Left lung (tissue), 10 donors: Measurements from ENCODE around the gene KRT83. TPM values are rescaled to one million over a fixed set of nuclear protein-coding genes. Genes with fewer than 3 reads are reported as not detected.

Experiments
- ATAC-seq: fragments of 200-7000 bp; cut with Tn5 transposase; one replicate; pipeline ENCODE4 v1.9.1; 2020; ENCODE audit warnings: moderate library complexity
- DNase-seq, 4 donors: peaks; one replicate each; pipeline ENCODE4 v3.0.0-alpha.2; 2013 to 2020
- H3K27ac ChIP-seq, 2 donors: fragments of 200-600 bp; sonication (generic) in 1 of 2; one replicate each; pipeline versions ENCODE4 v1.5.0 to v1.8.0; 2020 to 2021
- H3K27me3 ChIP-seq, 2 donors: fragments of 200-600 bp; sonication (generic) in 1 of 2; one replicate each; pipeline versions ENCODE4 v1.5.0 to v1.8.0; 2020 to 2021
- H3K36me3 ChIP-seq, 2 donors: fragments of 200-600 bp; sonication (generic) in 1 of 2; one replicate each; pipeline versions ENCODE4 v1.5.0 to v1.8.0; 2020 to 2021
- H3K4me1 ChIP-seq, 2 donors: fragments of 200-600 bp; one replicate each; pipeline ENCODE4 v1.8.0; 2021
- H3K4me3 ChIP-seq, 2 donors: fragments of 200-600 bp; sonication (generic) in 1 of 2; one replicate each; pipeline versions ENCODE4 v1.5.0 to v1.8.0; 2020 to 2021; ENCODE audit warnings: mild to moderate bottlenecking in 1 of 2
- H3K9me3 ChIP-seq, 2 donors: fragments of 200-600 bp; sonication (generic) in 1 of 2; one replicate each; pipeline versions ENCODE4 v1.5.0 to v1.8.0; 2020 to 2021
- CTCF ChIP-seq, 2 donors: fragments of 200-600 bp; sonication (generic) in 1 of 2; IDR thresholded peaks; one replicate each; pipeline versions ENCODE4 v1.5.0 to v1.8.0; 2021; ENCODE audit warnings: antibody characterized with exemption in 2 of 2
- intact Hi-C, 2 donors: fragments of 100-400 bp; cut with DNase I; formaldehyde crosslinking; loops; one replicate each; pipeline versions ENCODE4 v1.11.2 to v1.14.2; 2022
- polyA plus RNA-seq, 6 donors: library from polyadenylated mRNA; unstranded; fragments of 120-200 nt; gene quantifications; one replicate each; pipeline ENCODE4 v1.2.1, GENCODE V29; 2013; ENCODE audit not compliant: insufficient read length in 6 of 6
- total RNA-seq, 2 donors: library from RNA; stranded (reverse); fragmentation: NEBNext Ultra II Directional; extraction: Animal tissue kit (Norgen Biotek cat#: 25700); gene quantifications; one replicate each; pipeline ENCODE4 v1.2.1, GENCODE V29; 2021
- donor health status: DM: no; HTN: yes; CAD: no.
- donor health status: DM: no; HTN: no; CAD: no.

The KRT83 gene
- total and polyA plus RNA-seq, 8 donors = not detected

GRCh38 chr12:52343550-52343949, 22.4 kb upstream of the KRT83 start:
- TF ChIP-seq CTCF (IDR thresholded peaks at IDR 0.05) = no peak
- Histone ChIP-seq H3K9me3 (peaks cover 0 to 3% of the 10 kb centered on the region in 2 donors), H3K4me3 (no peak overlapping the region), H3K27ac (no peak overlapping the region), H3K36me3 (no peaks in the 10 kb centered on the region), H3K27me3 (peaks cover 0 to 5% of the 10 kb centered on the region in 2 donors), H3K4me1 (peaks cover 0 to 6% of the 10 kb centered on the region in 2 donors)
- intact Hi-C loops = no loop called here
- DNase-seq (no peak), ATAC-seq (no peak)

- Histone ChIP-seq H3K9me3 (peaks cover 0 to 3% of the 10 kb centered on the region in 2 donors), H3K36me3 (no peaks in the 10 kb centered on the region), H3K27ac (no peak overlapping the region), H3K27me3 (peaks cover 0 to 5% of the 10 kb centered on the region in 2 donors), H3K4me1 (peaks cover 0 to 6% of the 10 kb centered on the region in 2 donors), H3K4me3 (no peak overlapping the region)
- TF ChIP-seq CTCF (IDR thresholded peaks at IDR 0.05) = no peak
- intact Hi-C loops = no loop called here
- DNase-seq (no peak), ATAC-seq (peak; percentile 64)
Measured at GRCh38 chr12:52342781-52343490, 21.7 kb upstream of the KRT83 start.

GRCh38 chr12:52341066-52341580, 19.9 kb upstream of the KRT83 start:
- intact Hi-C loops = no loop called here
- no peaks in the 10 kb centered on the region for H3K36me3 ChIP-seq
- ATAC-seq = no peak
- H3K27me3 ChIP-seq = peaks cover 0 to 5% of the 10 kb centered on the region in 2 donors
- H3K9me3 ChIP-seq = peaks cover 0 to 3% of the 10 kb centered on the region in 2 donors
- no peak overlapping the region for H3K4me3 ChIP-seq
- no peak for DNase-seq
- no peak overlapping the region for H3K27ac ChIP-seq
- TF ChIP-seq CTCF (IDR thresholded peaks at IDR 0.05) = no peak
- H3K4me1 ChIP-seq = peaks cover 0 to 4% of the 10 kb centered on the region in 2 donors

- Histone ChIP-seq H3K4me1 (no peaks in the 10 kb centered on the region), H3K36me3 (no peaks in the 10 kb centered on the region), H3K27me3 (peaks cover 0 to 14% of the 10 kb centered on the region in 2 donors), H3K9me3 (peaks cover 0 to 3% of the 10 kb centered on the region in 2 donors), H3K4me3 (no peak overlapping the region), H3K27ac (no peak overlapping the region)
- DNase-seq (no peak), ATAC-seq (no peak)
- TF ChIP-seq CTCF (IDR thresholded peaks at IDR 0.05) = no peak
- intact Hi-C loops = no loop called here
Measured at GRCh38 chr12:52338241-52338960, 17.2 kb upstream of the KRT83 start.

GRCh38 chr12:52337054-52337453, 15.9 kb upstream of the KRT83 start:
- Histone ChIP-seq H3K4me3 (no peak overlapping the region), H3K36me3 (no peaks in the 10 kb centered on the region), H3K27me3 (peaks cover 0 to 14% of the 10 kb centered on the region in 2 donors), H3K9me3 (peaks cover 0 to 3% of the 10 kb centered on the region in 2 donors), H3K4me1 (no peaks in the 10 kb centered on the region), H3K27ac (no peak overlapping the region)
- no peak for TF ChIP-seq CTCF (IDR thresholded peaks at IDR 0.05)
- DNase-seq (no peak), ATAC-seq (no peak)
- intact Hi-C loops = no loop called here
